Stimulated activated CD4-positive, alpha-beta T cell treated with anti-CD3 and anti-CD28 coated beads, TNF-alpha, amount 100 ng/mL, for 48 hours (primary cell): ENCODE data around the gene ALAD.
"Not testable (repeated sequence)": the region's sequence is repeated elsewhere in the genome, so short reads cannot be mapped to it uniquely, and the experiment has no call there.

Experiments used
- DNase-seq, 3 donors: peaks; one replicate each; pipeline ENCODE4 v3.0.0-alpha.2; 2020; ENCODE audit warnings: low read depth in 3 of 3

ALAD gene

GRCh38 chr9:113373676-113374392, 27.2 kb downstream of the ALAD start:
- DNase-seq: no peak

- DNase-seq: no peak
Measured at GRCh38 chr9:113373256-113373655, 27.8 kb downstream of the ALAD start.

DNA sequence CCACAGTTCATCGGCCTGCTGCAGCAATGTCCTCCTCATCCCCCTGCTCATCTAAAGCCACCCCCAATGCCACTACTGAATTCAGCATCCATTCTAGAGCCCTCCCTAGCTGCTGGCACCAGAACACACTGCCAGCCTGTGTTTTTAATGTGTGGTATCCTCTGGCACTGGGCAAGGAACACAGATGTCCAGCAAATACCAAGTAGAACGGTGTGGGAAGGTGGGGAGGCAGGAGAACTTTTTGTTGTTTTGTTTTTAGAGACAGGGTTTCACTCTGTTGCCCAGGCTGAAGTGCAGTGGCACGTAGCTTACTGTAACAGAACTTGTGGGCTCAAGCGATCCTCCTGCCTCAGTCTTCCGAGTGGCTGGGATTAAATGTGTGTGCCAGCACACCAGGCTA, 29.0 kb downstream of the ALAD start:
- DNase-seq: no peak

GRCh38 chr9:113370806-113371325, 30.2 kb downstream of the ALAD start:
- no peak for DNase-seq

DNA sequence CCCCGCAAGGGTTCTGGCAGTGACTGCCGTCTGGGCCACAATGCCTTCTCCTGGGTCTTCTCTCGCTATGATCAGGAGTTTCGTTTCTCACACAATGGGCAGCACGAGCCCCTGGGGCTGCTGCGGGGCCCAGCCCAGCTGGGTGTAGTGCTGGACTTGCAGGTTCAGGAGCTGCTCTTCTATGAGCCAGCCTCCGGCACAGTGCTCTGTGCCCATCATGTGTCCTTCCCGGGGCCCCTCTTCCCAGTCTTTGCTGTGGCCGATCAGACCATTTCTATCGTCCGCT, 31.3 kb downstream of the ALAD start:
- no peak for DNase-seq

GRCh38 chr9:113368982-113369854, 31.9 kb downstream of the ALAD start:
- no peak for DNase-seq

DNA sequence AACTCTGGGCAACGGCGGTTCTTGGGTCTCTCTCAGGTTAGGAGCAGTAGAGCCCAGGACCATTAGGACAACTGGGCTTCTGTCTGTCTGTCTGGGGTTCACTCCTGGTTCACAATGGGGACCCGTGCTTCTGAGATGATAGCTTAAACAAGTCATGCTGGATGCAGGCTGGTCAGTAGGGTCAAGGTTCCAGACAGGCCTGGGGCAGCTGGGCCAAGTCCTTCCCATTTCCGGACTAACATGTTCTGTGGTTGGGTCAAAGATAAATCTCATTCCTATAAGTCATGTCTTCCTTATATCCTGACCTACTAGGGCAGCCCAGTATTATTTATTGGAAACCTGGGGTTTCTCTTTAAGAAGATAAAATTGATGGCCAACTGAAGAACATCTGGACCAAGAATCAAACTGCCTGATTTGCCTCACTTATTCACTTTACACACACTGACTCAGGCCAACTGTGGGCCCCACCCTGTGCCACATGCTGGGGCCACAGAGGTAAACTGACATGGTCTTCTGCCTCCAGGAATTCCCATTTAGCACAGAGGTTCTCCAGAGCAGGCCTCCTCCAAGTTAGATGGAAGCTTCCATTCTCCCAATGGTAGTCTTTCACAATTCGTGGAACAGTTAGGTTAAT, 32.6 kb downstream of the ALAD start:
- no peak for DNase-seq

DNA sequence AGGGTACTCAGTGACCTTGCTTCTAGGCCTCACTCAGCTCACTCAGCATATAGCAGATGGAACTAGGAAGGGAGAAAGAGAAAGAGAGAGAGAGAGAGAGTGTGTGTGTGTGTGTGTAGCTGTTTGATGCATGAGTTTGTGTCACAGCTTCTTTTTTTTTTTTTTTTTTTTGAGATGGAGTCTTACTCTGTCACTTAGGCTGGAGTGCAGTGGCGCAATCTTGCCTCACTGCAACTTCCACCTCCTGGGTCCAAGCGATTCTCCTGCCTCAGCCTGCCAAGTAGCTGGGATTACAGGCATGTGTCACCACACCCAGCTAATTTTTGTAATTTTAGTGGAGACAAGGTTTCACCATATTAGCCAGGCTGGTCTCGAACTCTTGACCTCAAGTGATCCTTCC, 35.4 kb downstream of the ALAD start:
- not testable (repeated sequence) for DNase-seq

DNA sequence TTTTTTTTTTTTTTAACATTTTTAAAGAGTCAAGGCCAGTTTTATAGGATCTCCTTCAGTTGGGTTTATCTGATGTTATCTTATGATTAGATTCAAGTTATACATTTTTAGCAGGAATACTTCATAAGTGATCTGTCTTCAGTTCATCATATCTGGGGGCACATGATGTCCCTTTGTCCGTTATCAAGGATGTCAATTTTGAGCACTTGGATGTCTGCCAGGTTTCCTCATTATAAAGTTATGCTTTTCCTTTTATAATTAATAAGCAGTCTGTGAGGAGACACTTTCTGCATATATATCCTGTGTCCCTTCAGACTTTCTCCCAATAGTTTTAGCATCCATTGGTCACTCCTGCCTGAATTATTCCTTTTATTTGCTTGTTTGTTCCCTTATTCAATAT, 36.1 kb downstream of the ALAD start:
- no peak for DNase-seq

GRCh38 chr9:113363336-113363735, 37.7 kb downstream of the ALAD start:
- no peak for DNase-seq

DNA sequence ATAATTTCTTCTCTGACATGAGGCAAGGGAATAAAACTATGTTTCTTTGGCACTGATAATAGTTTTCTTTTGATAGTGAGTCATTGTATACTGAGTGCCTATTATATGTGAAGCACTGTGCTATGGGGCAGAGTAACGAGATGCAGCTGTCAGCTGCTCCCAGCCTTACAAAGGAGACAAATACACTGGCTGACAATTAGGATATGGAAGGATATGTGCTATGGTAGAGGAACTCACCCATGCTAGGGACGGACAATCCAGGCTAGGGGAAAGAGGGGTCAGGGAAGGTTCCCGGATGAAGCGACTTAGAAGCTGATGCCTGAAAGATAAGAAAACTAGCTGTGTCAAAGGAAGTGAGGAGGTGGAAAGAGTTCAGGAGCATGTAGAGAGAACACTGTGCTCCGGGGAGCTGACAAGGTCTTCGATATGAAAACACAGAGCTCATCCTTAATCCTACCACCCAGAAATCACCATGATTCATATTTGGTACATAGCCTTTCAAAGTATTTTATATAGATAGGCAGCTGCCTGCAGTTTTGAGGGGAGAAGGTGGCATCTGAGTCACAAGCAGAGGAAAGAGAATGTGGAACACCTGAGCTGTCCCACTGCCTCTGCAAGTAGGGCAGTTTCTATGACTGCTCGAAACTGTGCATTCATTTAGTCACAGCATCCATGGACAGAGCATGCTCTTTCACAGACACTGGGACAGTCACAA, 39.6 kb downstream of the ALAD start:
- peak in 1 of 3 donors; percentile 47 for DNase-seq

DNA sequence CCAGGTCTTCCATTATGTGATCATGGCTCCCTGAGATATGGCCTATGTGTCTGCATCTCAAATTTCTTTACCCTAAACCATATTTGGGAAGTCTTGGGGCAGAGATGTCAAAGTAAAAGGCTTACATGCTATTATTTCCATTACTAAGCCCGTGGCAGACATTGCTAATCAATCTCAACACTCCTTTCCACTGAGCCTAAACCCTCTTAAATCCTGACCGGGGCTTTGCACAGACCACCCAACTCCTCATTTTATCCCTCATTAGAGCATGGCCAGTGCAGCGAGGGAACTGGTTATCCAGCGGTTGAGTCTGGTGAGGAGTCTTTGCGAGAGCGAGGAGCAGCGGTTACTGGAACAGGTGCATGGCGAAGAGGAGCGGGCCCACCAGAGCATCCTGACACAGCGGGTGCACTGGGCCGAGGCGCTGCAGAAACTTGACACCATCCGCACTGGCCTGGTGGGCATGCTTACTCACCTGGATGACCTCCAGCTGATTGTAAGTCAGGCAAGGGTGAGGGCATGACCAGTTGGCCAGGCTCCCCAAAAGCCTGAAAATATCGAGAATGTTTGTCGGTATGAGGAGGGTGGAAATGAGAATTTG, 40.7 kb downstream of the ALAD start:
- no peak for DNase-seq

GRCh38 chr9:113359385-113359784, 41.7 kb downstream of the ALAD start:
- DNase-seq: no peak

- no peak for DNase-seq
Measured at GRCh38 chr9:113356686-113357292, 44.3 kb downstream of the ALAD start.

GRCh38 chr9:113355040-113355596, 46.0 kb downstream of the ALAD start:
- DNase-seq: no peak

- DNase-seq: no peak
Measured at GRCh38 chr9:113352411-113352810, 48.7 kb downstream of the ALAD start.

DNA sequence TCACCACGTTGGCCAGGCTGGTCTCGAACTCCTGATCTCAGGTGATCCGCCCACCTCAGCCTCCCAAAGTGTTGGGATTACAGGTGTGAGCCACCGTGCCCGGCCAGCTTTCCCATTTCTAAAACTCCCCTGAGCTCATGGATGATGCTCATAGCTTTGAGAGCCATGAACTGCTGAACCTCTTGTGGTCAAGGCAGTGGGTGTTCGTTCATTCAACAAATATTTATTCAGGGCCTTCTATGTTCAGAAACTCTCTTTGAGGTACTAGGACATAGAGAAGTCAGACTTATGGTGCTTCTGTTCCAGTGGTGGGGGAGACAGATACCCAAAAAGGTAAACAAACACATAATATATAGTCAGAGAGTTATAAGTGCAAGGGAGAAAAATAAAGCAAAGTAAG, 49.1 kb downstream of the ALAD start:
- DNase-seq: no peak

GRCh38 chr9:113350937-113351336, 50.1 kb downstream of the ALAD start:
- no peak for DNase-seq

DNA sequence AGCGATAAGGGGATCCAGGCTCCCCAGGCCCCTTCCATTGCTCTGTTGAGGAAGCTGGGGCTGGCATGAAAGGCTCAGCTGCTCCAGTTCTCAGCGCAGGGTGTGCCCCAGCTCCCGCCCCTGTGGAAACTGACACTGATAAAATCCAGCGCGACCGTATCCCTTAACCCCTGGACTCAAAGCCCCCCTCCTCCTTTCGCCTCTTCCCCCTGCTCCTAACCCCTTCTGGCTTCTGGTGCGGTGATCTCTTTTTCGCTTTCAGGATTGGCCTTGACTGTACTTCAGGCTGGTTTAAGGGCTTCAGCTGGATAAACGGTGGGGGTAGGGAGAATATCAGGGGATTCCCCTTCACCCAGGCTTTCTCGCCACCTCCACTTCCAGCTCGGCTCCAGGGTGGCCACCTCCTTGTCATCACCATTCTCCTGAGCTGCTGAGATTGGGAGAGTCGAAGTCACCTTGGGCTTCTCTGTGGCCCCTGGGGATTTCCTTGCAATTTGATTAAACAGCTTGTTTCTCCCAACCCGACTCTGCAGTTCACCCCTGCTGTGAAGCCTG, 50.9 kb downstream of the ALAD start:
- DNase-seq: no peak

GRCh38 chr9:113349445-113350094, 51.5 kb downstream of the ALAD start, which contains the start of gene BSPRY:
Gene BSPRY (plus strand): TSS chr9:113349541. CDS start chr9:113349580, 39 bp downstream.
- no peak for DNase-seq
